CMK (cell line): Measurements from ENCODE around the gene FAM136A.
"Not testable (repeated sequence)": the region's sequence is repeated elsewhere in the genome, so short reads cannot be mapped to it uniquely, and the experiment has no call there.

Experiments used
- DNase-seq: peaks from one replicate; pipeline ENCODE4 v3.0.0-alpha.2; 2010; ENCODE audit warnings: low read depth

The FAM136A gene

DNA sequence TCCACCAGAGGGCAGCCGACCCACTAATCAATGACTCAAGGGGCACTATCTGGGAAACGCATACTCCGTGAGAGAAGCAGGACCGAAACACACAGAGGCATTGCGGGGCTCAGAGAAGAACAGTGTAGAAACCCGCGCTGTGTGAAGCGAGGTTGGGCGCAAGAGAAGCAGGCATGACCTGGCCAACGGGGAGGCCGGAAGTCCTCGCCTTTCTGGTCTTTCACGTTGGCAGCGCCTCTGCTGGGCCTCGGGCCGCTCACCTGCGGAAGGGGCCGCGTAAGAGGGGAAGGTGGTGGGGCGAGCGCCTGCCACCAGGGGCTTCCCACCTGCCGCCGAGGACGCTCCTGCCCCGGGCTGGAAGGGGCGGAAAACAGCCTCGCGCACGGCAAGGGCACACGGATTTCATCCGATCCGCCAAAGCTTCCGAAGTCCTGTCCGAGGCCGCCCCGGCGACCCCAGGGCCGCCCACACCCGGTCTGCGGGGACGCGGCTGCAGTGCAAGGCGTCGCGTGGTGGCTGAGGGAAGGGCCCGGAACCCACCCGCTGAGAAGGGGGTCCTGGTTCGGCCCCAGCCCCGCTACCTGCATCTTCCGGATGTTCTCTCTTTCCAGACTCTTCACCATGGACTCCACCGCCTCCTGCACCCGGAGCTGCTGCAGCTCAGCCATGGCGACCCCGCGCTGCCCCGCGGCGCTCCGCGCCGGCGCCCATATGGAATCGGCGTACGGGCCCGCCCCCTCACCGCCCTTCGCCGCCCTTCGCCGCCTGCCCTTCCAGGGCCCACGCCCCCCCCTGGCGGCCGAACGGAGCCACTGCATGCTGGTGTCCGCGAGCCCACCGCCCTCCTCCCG is at the start of gene FAM136A:
TSS of gene FAM136A (minus strand) at position 724 of the 851 bp plus-strand sequence. CDS start at position 668, 56 bp downstream.
- DNase-seq, result peak; percentile 74

DNA sequence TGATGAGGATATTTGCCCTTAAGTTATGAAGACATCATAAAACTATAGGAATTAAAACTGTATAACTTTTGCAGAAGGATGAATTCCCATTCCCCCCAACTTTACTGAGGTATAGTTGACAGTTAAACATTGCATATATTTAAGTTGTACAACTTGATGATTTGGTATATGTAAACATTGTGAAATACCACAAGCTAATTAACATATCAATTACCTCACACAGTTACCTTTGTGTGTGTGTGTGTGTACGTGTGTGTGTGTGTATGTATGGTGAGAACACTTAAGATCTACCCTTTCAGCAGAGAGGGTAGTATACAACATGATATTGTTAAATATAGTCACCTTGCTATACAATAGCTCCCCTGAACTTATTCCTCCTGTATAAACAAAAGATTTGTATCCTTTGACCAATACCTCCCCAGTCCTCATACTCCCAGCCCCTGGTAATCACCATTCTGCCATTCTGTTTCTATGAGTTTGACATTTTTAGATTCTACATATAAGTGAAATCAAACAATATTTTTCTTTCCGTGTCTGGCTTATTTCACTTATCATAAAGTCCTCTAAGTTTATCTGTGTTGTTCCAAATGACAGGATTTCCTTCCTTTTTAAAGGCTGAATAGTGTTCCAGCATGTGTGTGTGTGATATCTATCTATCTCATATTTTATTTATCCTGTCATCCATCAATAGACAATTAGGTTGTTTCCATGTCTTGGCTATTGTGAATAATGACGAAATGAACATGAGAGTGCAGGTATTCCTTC is 48.2 kb upstream of the FAM136A start:
- DNase-seq, result no peak

DNA sequence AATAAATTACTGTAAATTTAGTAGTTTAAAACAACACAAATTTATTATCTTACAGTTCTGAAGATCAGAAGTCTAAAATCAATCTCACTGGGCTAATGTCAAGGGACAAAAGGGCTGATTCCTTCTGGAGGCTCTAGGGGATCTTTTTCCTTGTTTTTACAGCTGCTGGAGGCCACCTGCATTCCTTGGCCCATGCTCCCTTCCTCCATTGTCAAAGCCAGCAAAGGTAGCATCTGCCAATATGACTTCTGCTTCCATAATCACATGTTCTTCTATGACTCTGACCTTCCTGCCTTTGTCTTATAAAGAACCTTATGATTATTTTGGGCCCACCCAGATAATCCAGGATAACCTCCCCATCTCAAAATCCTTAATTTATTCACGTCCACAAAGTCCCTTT is 46.0 kb upstream of the FAM136A start:
- no peak for DNase-seq

DNA sequence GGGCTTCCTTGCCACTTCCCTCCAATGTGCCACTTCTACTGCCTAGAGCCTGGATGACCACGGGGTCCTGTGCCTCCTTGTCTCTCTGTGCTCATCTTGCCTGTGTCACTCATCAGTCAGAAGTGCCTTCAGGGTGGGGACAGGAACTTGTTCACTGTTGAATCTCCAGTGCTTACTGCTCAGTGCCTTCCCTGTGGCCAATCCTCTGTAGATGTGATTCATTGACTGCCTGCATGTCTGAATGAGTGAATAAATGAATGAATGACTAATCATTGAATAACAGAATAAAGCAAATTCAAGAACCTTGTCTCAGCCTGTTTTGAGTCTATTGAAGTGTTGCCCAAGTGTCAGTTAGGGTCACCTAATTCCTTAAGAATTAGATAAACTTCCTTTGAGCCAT is 42.3 kb upstream of the FAM136A start:
- DNase-seq, result no peak

DNA sequence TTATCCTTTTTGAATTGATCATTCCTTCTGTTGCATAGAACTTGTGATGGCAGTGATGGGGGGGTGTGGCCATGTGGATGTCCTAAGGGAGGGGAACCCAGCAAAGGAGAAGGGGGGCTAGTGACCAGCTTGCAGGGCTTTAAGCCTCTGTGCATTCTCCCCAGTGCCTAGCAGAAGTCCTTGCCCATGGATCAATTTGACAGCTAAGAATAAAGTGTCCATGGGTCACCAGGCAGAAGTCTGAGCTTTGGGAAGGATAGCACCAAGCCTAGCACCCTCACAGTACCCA is 39.6 kb upstream of the FAM136A start:
- DNase-seq, result no peak

DNA sequence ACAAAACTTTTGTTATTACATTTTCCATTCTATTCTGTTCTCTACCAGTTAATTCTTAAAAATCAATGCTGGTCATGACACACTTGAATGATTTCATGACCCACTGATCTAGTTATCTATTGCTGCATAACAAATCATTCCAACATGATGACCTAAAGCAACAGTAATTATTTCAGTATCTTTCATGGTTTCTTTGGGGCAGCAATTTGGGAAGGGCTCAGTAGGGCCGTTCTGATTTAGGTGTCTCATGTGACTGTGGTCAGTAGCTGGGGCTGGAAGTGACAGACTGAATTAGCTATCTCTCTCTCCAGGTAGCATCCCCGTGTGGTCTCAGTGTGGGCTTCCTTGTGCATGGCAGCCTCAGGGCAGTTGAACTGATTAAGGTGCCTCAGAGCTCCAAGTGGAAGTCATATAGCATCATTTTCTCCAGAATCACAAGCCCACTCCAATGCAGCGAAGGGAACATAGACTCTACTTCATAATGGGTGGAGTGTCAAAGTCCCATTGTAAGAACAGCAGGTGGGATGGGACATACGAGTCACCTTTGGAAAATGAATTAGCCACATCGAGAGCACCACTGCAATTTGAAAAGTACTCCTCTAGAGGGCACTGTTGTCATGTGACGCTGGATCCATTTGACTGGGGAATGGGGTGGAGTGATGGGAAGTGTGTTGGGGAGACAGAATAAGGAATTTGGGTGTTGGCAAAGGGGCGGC is 39.1 kb upstream of the FAM136A start:
- DNase-seq, result no peak

DNA sequence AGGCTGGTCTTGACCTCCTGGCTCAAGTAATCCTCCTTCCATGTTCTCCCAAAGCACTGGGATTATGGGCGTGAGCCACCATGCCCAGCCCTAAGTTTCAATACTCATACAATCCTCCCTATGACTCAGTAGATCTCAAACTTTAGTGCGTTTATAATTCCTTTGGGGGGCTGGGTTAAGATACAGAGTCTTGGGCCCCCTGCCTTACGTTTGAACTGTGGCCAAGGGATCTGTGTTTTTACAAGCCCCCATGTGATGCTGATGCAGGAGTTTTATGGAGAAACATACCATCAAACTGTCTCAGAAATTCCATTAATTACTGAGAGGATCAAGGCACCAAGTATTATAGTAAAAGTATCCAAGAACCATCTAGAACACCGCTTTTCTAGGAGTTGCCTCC is 38.2 kb upstream of the FAM136A start:
- no peak for DNase-seq

DNA sequence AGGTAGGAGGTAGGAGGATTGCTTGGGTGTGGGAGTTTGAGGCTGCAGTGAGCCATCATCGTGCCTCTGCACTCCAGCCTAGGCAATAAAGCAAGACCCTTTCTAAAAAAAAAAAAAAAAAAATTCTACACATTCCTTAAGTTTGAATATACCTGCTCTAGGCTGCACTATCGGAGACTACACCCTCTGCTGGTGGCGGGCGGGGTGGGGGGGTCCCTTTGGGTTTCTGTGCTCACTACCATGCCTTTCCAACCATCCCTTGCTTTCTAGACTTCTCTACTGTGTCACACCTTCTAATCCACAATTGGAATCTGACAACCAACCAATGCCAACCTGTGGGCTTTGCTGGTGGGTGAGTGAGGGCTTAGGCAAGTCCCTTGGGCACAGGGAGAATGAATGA is 34.7 kb upstream of the FAM136A start:
- DNase-seq, result no peak

DNA sequence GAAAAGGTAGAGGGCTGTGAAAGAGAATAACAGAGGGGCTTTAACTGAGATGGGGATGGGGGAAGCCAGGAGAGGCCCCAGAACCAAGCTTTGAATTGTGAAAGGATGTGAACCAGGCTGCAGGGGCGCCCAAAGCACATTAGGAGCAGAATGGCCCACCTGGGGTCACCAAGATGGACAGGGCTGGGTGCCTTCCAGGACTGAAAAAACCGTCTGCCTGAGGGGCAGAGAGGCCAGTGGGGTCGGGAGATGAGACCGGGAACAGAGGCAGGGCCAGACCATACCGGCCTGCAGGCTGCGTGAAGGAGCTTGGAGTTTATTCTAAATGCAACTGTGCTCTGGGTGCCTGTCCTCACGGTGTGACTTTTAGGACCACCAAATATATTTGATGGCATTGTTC is 29.1 kb upstream of the FAM136A start:
- DNase-seq, result no peak

DNA sequence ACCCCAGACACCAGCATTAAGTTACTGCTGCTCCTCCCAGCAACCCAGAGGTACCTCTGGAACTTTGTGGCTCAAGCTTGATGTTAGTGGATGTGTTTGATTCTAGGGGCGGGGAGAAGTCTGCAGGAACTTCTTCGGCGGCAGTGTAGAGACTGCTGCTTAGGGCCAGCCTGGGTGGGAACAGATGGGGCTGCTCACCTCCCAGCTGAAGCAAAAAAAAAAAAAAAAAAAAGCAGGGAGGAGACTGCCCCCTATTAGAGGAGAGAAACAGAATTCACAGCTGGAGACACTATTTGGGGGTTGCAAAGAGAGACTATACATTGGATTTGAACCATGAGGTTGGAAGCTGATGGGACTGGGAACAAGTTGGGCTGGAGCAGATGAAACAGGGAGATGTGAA is 28.6 kb upstream of the FAM136A start:
- DNase-seq, result no peak

DNA sequence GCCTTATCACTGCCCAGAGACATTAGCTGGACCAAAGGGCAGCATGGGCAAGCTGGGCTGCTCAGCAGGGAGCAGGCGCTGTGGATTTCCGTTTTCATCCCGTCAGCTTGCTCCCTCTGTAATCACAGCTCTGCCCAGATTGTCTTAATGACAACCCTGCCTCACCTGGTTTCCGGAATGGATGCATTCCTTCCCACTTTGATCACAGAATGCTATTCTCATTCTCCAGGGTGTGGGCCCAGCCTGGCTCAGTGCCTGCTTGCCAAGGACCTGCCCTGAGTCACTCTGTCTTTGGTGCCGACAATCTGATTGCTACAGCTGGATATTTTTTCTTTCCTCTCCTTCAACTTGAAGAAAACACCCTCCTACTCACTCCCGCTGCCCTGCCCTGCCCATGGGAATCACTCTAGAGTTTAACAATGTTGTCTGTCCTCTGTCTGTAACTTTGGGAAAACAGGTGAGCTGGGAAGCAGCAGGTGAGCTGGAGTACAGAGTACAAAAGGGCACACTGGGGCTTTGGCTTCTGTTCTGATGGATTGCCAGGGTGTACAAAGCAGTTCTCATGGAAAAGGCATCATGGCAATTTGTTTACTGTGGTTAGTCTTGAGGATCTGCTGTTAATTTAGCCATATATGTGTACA is 27.2 kb upstream of the FAM136A start:
- no peak for DNase-seq

DNA sequence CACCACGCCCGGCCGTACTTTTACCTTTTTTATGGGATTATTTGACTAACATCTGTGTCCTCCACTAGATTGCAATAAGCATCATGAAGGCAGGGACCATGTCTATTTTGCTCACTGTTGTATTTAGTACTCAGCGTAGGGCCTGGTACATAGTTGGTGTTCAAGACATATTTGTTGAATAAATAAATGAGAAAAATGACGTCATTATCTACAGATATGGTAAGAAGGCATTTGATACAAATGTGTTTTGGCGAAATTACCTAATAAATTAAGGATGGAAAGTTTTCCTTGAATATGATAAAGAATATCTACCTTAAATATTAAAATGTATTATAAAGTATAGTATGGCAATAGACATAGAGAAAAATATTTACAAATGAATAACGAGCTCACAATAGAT is 24.0 kb upstream of the FAM136A start:
- DNase-seq, result no peak

DNA sequence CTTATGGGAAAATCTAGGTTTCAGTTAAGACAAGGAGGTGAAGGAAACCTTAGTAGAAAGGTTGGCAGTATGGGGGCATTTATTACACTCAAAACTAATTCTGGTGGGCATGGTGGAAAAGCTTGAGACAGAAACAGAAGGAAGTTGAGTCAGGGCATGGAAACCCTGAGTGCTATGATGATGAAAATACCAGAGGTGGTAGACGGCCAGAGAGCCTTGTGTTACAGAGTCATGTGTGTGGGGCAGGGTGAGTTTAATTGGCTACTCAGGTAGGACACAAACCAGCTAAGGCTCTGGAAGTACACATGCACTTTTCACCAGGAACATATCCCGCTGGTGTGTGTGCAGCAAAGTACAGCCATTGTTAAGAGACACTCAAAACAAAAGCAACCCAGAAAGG is 20.7 kb upstream of the FAM136A start:
- DNase-seq, result no peak

DNA sequence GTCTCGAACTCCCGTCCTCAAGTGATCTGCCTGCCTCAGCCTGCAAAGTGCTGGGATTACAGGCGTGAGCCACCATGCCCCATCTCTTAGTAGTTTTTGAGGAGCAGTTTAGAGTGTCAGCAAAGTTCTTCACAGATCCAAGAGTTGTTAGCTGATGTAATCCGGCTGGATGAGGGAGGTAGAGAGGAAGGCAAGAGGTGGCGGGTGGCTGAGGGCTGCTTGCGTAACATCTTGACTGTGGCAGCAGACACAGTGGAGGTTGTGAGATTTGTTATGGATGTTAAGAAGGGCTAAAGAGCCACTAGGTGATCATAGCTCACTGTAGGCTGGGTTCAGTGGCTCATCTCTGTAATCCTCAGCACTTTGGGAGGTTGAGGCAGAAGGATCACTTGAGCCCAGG is 19.5 kb upstream of the FAM136A start:
- no peak for DNase-seq

DNA sequence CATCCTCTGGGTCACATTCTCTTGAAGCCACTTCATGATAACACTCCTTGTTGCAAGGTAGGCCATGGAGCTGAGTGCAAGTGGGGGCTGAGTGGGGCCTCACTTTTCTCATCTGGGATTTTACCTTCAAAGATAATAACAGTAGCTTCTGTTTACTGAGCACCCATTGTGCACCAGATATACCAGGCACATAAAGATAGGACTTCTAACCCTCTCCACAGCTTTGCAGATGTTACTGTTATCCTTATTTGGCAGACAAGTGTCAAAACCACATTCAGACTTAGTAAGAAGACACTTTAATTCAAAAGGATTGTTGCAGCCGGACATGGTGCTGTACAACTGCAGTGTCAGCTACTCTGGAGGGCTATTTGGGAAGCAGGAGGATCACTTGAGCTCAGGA is 12.8 kb upstream of the FAM136A start:
- DNase-seq, result no peak

DNA sequence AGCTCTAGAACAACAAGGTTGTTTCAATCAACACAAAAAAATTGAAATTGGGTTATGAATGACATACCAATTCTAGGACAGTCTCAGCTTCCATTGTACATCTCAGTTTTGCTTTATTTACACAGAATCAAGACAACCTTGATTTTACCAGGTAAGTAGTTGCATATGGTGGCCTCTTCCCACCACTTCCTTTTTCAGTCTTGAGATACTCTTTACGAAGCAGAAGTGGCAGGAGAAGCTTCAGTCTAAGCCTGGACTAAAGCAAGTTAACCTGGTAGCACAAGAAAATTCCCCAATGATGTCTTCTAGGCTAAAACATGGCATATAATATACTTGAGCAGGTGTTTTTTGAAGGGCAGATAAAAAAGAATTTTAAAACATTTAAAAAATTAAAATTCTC is 10.7 kb upstream of the FAM136A start:
- no peak for DNase-seq

DNA sequence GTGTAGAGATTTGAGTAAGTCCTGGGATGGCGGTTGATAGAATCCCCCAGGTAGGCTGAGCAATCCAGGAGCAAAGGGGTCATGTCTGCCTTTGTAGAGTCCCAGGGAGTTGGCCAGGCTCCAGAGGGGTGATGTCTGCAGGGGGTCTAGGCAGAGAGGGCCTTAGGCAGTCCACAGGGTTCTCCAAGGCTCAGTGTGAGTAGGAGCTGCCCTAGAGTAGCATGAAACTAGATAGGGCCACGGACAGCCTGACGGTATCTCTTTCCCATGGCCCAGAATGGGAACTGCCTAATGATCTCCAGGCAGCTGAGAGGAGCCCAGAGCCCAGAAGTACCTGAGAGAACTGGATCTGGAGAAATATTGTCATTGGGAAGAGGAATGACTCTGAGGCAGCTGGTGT is 9.0 kb upstream of the FAM136A start:
- DNase-seq, result no peak

DNA sequence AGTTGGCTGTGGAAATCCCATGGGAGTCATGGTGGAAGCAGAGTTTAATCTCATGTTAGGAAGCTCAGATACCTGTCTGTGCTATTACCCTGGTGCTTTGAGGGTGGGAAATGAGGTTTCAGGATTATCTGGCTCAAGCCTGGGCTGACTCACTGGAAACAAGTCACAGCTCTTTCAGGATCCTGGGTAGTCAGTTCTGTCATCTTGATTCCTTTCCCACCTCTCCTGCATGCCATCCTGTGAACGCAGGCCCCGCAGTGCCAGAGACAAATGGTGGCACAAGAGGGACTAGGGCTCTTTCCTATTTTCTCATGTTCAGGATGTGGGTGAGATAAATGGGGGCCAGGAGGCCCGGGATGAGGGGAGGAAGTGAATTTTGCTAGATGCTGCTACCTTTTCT is 3.7 kb upstream of the FAM136A start:
- no peak for DNase-seq

DNA sequence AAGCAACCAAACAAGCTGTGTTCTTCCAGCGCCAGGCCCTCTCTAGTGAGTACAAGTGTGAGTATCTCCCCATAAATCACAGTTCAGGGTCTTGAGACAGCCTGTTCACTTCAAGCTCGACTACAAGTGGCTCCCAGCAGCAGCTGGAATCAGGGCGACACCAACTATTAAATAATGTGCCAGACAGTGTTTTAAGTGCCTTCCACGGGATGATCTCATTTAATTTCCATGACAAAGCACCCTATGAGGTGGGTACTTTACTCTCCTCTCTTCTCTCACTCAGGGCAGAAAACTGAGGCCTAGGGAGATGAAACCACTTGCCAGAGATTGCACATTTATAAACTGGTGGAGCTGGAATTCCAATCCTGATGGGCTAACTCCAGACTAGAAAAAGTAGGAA is 2.6 kb upstream of the FAM136A start:
- no peak for DNase-seq

DNA sequence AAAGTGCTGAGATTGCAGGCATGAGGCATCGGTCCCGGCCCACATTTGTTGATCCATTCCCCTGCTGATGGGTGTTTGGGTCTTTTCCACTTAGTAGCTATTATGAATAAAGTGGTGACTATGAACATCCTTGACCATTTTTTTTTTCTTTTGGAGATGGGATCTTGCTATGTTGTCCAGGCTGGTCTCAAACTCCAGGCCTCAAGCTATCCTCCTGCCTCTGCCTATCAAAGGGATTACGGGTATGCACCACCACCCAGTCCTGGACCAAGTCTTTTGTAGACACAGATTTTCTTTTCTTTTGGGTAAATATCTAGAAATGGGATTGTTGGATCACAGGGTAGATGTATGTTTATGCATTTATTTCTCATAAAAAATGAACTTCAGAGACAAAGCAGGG is 1.3 kb upstream of the FAM136A start:
- DNase-seq, result no peak

DNA sequence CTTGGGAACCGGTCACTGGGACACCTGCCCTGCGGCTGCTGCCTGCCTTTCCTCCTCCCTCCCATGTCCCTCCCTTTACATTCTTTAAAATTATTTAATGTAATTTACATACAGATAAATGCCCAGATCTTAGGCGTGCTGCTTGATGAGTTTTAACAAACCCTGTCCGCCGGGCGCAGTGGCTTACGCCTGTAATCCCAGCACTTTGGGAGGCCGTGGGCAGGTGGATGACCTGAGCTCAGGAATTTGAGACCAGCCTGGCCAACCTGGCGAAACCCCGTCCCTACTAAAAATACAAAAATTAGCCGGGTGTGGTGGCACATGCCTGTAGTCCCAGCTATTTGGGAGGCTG is 304 bp upstream of the FAM136A start:
- not testable (repeated sequence) for DNase-seq

DNA sequence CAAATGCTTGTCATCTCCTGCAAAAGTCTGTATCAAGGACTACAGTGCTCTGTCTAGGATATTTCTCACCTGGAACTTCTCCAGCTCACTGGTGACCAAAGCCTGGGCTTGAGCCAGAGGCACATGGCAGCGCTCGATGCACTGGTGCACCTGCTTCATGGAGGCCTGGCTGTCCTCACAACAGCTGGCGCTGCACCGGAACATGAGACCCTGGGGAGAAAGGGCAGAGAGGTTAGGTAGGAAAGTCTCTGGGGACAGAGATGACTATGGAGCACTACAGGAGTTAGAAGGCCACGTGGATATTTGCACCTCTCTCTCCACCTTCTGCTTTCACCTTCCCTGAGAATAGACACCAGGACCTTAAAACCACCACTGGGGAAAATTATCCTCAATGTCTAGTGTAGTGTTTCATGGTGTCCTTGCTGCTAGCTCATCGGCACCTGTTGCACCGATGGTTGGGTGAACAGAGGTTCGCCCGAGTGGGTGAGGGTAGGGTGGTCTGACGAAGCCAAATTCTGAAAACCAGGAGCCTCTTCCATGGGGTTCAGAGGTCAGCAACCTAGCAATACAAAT is 1.0 kb downstream of the FAM136A start:
- DNase-seq, result no peak
